ENCODE data around the gene ARHGEF19.

GRCh38 chr1:16257968-16258367 lies 45.5 kb upstream of the ARHGEF19 start:
- TF ChIP-seq CTCF (IDR thresholded peaks at IDR 0.05; ENCODE audit: poor library complexity) (no peak), EZH2 (IDR thresholded peaks at IDR 0.05; ENCODE audit: borderline replicate concordance) (no peak), EZH2phosphoT487 (IDR thresholded peaks at IDR 0.05; ENCODE audit: low read depth, severe bottlenecking, unreplicated experiment) (no peak)
